HL-60 (cell line): ENCODE results near the gene CEPT1.

Source experiments
- DNase-seq, 2 experiments: peaks; one replicate each; pipeline ENCODE4 v3.0.0-alpha.2; 2010 to 2020; ENCODE audit warnings: low read depth in 1 of 2, low spot score in 1 of 2
- H3K27ac ChIP-seq: fragments of 250-450 bp; sonication (Bioruptor Pico); replicated peaks from 2 replicates; pipeline ENCODE4 v1.5.1; 2020; ENCODE audit warnings: mild to moderate bottlenecking, moderate library complexity
- H3K27me3 ChIP-seq: fragments of 250-450 bp; sonication (Bioruptor Pico); 2 replicates; pipeline ENCODE4 v1.5.1; 2021; ENCODE audit warnings: mild to moderate bottlenecking, moderate library complexity; ENCODE audit not compliant: insufficient read depth, poor library complexity, severe bottlenecking
- H3K4me3 ChIP-seq: replicated peaks from 2 replicates; pipeline ENCODE4 v1.5.1; 2011; ENCODE audit warnings: mild to moderate bottlenecking, control low read depth, low read length; ENCODE audit not compliant: insufficient read depth
- CTCF ChIP-seq: IDR thresholded peaks from one replicate; pipeline ENCODE4 v1.5.1; 2011; ENCODE audit warnings: low read length, control low read depth, inconsistent platforms; ENCODE audit not compliant: insufficient read depth
- GABPA ChIP-seq: IDR thresholded peaks from 2 replicates; pipeline ENCODE4 v1.6.1; 2012; ENCODE audit warnings: low read depth
- POLR2AphosphoS5 ChIP-seq: IDR thresholded peaks from 2 replicates; pipeline ENCODE4 v1.6.1; 2012; ENCODE audit warnings: low read depth
- REST ChIP-seq: IDR thresholded peaks from 2 replicates; pipeline ENCODE4 v1.6.1; 2012; ENCODE audit warnings: low read depth; ENCODE audit not compliant: insufficient replicate concordance
- SPI1 ChIP-seq: IDR thresholded peaks from 2 replicates; pipeline ENCODE4 v1.6.1; 2012; ENCODE audit warnings: low read depth, mild to moderate bottlenecking, borderline replicate concordance

CEPT1 gene

GRCh38 chr1:111234258-111234657, 94.2 kb downstream of the CEPT1 start:
- Histone ChIP-seq H3K4me3 (no peak overlapping the region), H3K27ac (no peak overlapping the region), H3K27me3 (peaks cover 3% of the 10 kb centered on the region)
- DNase-seq, result no peak
- TF ChIP-seq POLR2AphosphoS5 (no peak), GABPA (no peak), SPI1 (no peak), REST (no peak), CTCF (no peak)
